CD14-positive monocyte (primary cell): Measurements from ENCODE around the gene DEAF1. TPM values are rescaled to one million over a fixed set of nuclear protein-coding genes. Genes with fewer than 3 reads are reported as not detected.

Experiments
- DNase-seq, 3 donors: peaks; one replicate each; pipeline ENCODE4 v3.0.0-alpha.2; 2011 to 2022
- H2AFZ ChIP-seq: 2 replicates; pipeline ENCODE4 v1.6.0; 2012; ENCODE audit warnings: mild to moderate bottlenecking, low read depth, low read length, inconsistent platforms; ENCODE audit not compliant: insufficient read depth, poor library complexity, severe bottlenecking
- H3K27ac ChIP-seq, 2 donors: 1 replicate in 1 of 2; 2 replicates in 1 of 2; pipeline ENCODE4 v1.5.1; 2012 to 2013; ENCODE audit warnings: low read length in 2 of 2, control low read depth in 1 of 2, inconsistent platforms in 1 of 2, low read depth in 1 of 2, mild to moderate bottlenecking in 1 of 2
- H3K27me3 ChIP-seq, 2 donors: one replicate each; pipeline versions ENCODE4 v1.6.0 to v1.6.1; 2011 to 2013; ENCODE audit warnings: low read length in 2 of 2; ENCODE audit not compliant: control insufficient read depth in 2 of 2, insufficient read depth in 2 of 2
- H3K36me3 ChIP-seq, 2 donors: replicated peaks in 1 of 2; 1 replicate in 1 of 2; 2 replicates in 1 of 2; pipeline versions ENCODE4 v1.5.1 to v1.6.1; 2012 to 2013; ENCODE audit warnings: low read length in 2 of 2, control low read depth in 1 of 2, inconsistent platforms in 1 of 2, mild to moderate bottlenecking in 1 of 2; ENCODE audit not compliant: insufficient read depth in 2 of 2, control insufficient read depth in 1 of 2
- H3K4me1 ChIP-seq, 2 donors: 1 replicate in 1 of 2; 2 replicates in 1 of 2; pipeline versions ENCODE4 v1.5.1 to v1.6.1; 2012 to 2013; ENCODE audit warnings: low read length in 2 of 2, control low read depth in 1 of 2, inconsistent platforms in 1 of 2, mild to moderate bottlenecking in 1 of 2, moderate library complexity in 1 of 2; ENCODE audit not compliant: insufficient read depth in 2 of 2, control insufficient read depth in 1 of 2
- H3K4me2 ChIP-seq: replicated peaks from 2 replicates; pipeline ENCODE3; 2012; ENCODE audit warnings: low read length, moderate library complexity, mild to moderate bottlenecking; ENCODE audit not compliant: poor library complexity, severe bottlenecking; ENCODE audit errors: extremely low read depth
- H3K4me3 ChIP-seq, 3 experiments: fragments of 200-600 bp in 1 of 3; sonication (generic) in 1 of 3; replicated peaks in 1 of 3; 1 replicate in 2 of 3; 2 replicates in 1 of 3; pipeline ENCODE4 v1.5.1; 2011 to 2013; ENCODE audit warnings: low read length in 3 of 3, mild to moderate bottlenecking in 3 of 3, control low read depth in 2 of 3, low read depth in 2 of 3, inconsistent platforms in 1 of 3, moderate library complexity in 1 of 3
- H3K79me2 ChIP-seq: 2 replicates; pipeline ENCODE4 v1.6.0; 2012; ENCODE audit warnings: mild to moderate bottlenecking, control low read depth, inconsistent platforms, low read length, moderate library complexity; ENCODE audit not compliant: insufficient read depth
- H3K9ac ChIP-seq: 2 replicates; pipeline ENCODE4 v1.6.0; 2017; ENCODE audit warnings: low read length, mild to moderate bottlenecking; ENCODE audit not compliant: insufficient read depth, poor library complexity, severe bottlenecking
- H3K9me3 ChIP-seq, 2 donors: replicated peaks in 1 of 2; 1 replicate in 1 of 2; 2 replicates in 1 of 2; pipeline versions ENCODE4 v1.5.1 to v1.6.1; 2012 to 2013; ENCODE audit warnings: low read length in 2 of 2, control low read depth in 1 of 2; ENCODE audit not compliant: control insufficient read depth in 1 of 2, insufficient read depth in 1 of 2
- H4K20me1 ChIP-seq: 2 replicates; pipeline ENCODE4 v1.6.0; 2012; ENCODE audit warnings: mild to moderate bottlenecking, low read length, control low read depth, moderate library complexity; ENCODE audit not compliant: insufficient read depth
- H3K27ac Mint-ChIP-seq, 7 donors: one replicate each; pipeline ENCODE4 v1.8.0; 2020; ENCODE audit warnings: mild to moderate bottlenecking in 7 of 7, mixed read lengths in 7 of 7, moderate library complexity in 6 of 7, inconsistent platforms in 2 of 7
- H3K27me3 Mint-ChIP-seq, 3 donors: one replicate each; pipeline ENCODE4 v1.8.0; 2021 to 2022; ENCODE audit warnings: low read depth in 3 of 3, mild to moderate bottlenecking in 3 of 3, mixed read lengths in 3 of 3, moderate library complexity in 3 of 3, inconsistent platforms in 1 of 3
- H3K36me3 Mint-ChIP-seq, 2 donors: one replicate each; pipeline ENCODE4 v1.8.0; 2020; ENCODE audit warnings: mixed read lengths in 2 of 2, inconsistent platforms in 1 of 2, mild to moderate bottlenecking in 1 of 2
- H3K4me1 Mint-ChIP-seq: one replicate; pipeline ENCODE4 v1.8.0; 2020; ENCODE audit warnings: mild to moderate bottlenecking, mixed read lengths
- H3K4me3 Mint-ChIP-seq, 2 donors: one replicate each; pipeline ENCODE4 v1.8.0; 2020; ENCODE audit warnings: mild to moderate bottlenecking in 2 of 2, mixed read lengths in 2 of 2, moderate library complexity in 1 of 2
- H3K9me3 Mint-ChIP-seq, 7 donors: one replicate each; pipeline ENCODE4 v1.8.0; 2020 to 2022; ENCODE audit warnings: mixed read lengths in 7 of 7, mild to moderate bottlenecking in 6 of 7, moderate library complexity in 6 of 7, inconsistent platforms in 2 of 7
- CTCF ChIP-seq: fragments of 200-600 bp; IDR thresholded peaks from one replicate; pipeline ENCODE4 v1.8.0; 2022; ENCODE audit warnings: antibody characterized with exemption, mild to moderate bottlenecking
- WGBS: methylation state at CpG from one replicate; pipeline ENCODE4 v1.1.5; 2013; ENCODE audit warnings: missing lambda C conversion rate; ENCODE audit not compliant: insufficient coverage; 5-methylcytosine and 5-hydroxymethylcytosine counted together
- intact Hi-C, 2 donors: fragments of 100-400 bp; cut with micrococcal nuclease; formaldehyde crosslinking; loops; one replicate each; pipeline versions ENCODE4 v1.15.0 to v1.15.1; 2023
- polyA plus RNA-seq, 3 donors: library from polyadenylated mRNA; depleted of rRNA in 1 of 3; unstranded in 2 of 3; stranded (reverse) in 1 of 3; fragments of 300-500 nt in 2 of 3; fragments of >200 nt in 1 of 3; fragmentation: Illumina TruSeq in 2 of 3; gene quantifications; 1 replicate in 2 of 3; 2 replicates in 1 of 3; pipeline ENCODE4 v1.2.3, GENCODE V29; 2012 to 2021

DEAF1 gene
- polyA plus RNA-seq, 3 donors = 18.0 to 22.3 (median 22.2) TPM

DNA sequence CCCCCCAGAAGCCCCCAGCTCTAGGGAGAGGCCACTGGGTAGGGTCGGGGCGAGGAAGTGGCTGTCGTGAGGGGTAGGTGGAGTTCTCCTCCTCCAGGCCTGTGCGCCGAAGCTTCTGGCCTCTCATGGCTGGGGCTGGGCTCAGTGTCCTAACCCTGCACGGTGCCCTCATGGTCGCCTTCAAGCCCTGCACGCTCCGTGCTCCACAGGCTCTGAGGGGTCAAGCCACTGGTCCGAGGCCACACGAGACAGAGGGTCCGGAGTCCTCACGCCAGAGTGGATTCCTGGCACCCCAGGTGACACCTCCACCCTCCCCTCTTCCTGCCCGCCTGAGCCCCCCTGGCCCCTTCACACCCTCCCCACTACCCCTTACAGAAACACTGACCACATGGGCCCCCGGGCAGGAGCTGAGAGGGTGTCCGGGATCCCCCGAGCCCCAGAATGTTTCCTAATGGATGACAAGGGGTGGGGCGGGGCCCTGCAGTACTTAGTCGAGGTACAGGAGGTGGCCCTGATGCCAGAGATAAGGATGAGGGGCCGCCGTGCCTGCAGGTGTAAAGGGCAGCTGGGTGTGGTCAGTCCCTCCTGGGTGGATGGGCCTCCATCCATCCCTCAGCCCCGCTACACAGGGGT lies 69.3 kb downstream of the DEAF1 start:
- no peak for TF ChIP-seq CTCF
- WGBS = 92% methylated on average over 13 of the region's 22 CpGs
- H3K27me3 Mint-ChIP-seq = peaks cover 40 to 47% (median 41%) of the 10 kb centered on the region in 3 donors

DNA sequence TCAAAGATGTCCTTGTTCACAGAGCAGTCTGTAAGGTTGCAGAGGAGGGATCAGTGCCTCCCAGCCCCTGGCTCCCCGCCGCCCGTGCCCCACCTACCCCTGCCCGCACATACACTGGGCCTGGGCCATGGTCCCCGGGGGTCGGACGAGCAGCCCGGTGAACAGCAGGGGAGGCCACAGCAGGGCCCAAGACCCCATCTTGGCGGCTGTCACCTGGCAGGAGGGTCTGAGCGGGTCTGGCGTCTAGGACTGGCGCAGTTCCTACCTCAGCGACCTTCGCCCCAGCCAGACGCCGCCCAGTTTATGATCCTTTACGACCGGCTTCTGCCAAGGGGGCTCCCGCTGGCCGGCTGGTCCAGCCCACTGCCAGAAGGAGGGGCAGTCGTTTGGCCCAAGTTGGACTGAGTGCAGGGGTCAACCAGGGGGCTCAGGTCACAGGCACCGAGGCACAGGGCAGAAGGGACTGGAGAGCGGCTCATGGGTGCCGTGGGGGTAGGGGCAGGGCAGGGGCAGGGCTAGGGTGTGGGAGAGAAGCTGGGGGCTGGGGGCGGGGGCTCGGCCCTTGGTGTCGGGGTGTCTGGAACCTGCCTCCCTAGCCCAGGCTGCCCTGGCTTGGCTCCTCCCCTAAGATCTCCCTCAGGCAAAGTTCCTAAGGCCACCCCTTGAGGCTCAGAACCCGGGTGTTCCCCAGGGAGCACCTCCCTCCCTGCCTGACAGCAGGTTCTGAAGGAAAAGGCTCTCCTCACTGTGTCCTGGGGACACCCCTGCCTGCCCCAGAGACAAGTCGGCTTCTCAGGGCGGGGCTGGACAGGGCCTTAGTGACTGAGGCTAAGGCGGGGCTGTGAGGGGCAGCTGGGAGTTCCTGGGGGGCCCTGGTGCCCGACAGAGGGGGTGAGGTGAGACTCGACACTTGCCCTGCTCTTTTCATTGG lies 70.1 kb downstream of the DEAF1 start, which contains the start of gene CDHR5:
Gene CDHR5, minus strand, starts transcription at position 251 of the 931 bp plus-strand sequence. Its CDS starts 53 bp downstream, at position 198.
- Mint-ChIP-seq H3K4me1 (peaks cover 33% of the 10 kb centered on the region), H3K4me3 (peak within 1 kb of the TSS in 1 of 2 donors; percentile 51), H3K9me3 (peaks cover 0 to 16% (median 8%) of the 10 kb centered on the region in 7 donors), H3K27me3 (peaks cover 39 to 46% (median 40%) of the 10 kb centered on the region in 3 donors), H3K36me3 (peaks cover 17 to 18% of the 10 kb centered on the region in 2 donors), H3K27ac (peak within 1 kb of the TSS in 1 of 7 donors; percentile 30)
- intact Hi-C loops = no loop called here
- no peak for TF ChIP-seq CTCF
- Histone ChIP-seq H3K27me3 (peaks cover 6 to 34% of the 10 kb centered on the region in 2 donors), H3K4me2 (no peak within 1 kb of the TSS), H3K27ac (no peak within 1 kb of the TSS), H3K79me2 (no peaks in the 10 kb centered on the region), H3K9me3 (no peaks in the 10 kb centered on the region), H3K9ac (no peak within 1 kb of the TSS), H3K4me1 (peaks cover 18 to 27% of the 10 kb centered on the region in 2 donors), H2AFZ (no peak within 1 kb of the TSS), H3K36me3 (no peaks in the 10 kb centered on the region), H3K4me3 (no peak within 1 kb of the TSS), H4K20me1 (peaks cover 9% of the 10 kb centered on the region)
- WGBS = 94% methylated on average over 24 of the region's 33 CpGs
- DNase-seq = no peak

More for the DNA sequence above, 69.3 kb downstream of the DEAF1 start:
- intact Hi-C loops = no loop called here
- Histone ChIP-seq H3K4me3 (no peak overlapping the region), H2AFZ (no peak overlapping the region), H3K27me3 (peaks cover 6 to 34% of the 10 kb centered on the region in 2 donors), H3K36me3 (no peaks in the 10 kb centered on the region), H3K27ac (no peak overlapping the region), H3K4me2 (no peak overlapping the region), H3K9ac (no peak overlapping the region), H3K4me1 (peaks cover 10 to 20% of the 10 kb centered on the region in 2 donors), H4K20me1 (peaks cover 9% of the 10 kb centered on the region), H3K79me2 (no peaks in the 10 kb centered on the region), H3K9me3 (no peaks in the 10 kb centered on the region)
- peaks cover 0 to 16% (median 8%) of the 10 kb centered on the region in 7 donors for H3K9me3 Mint-ChIP-seq
- no peak overlapping the region for H3K27ac Mint-ChIP-seq
- peak overlapping the region in 1 of 2 donors; percentile 51 for H3K4me3 Mint-ChIP-seq
- DNase-seq = no peak
- H3K4me1 Mint-ChIP-seq = peaks cover 26% of the 10 kb centered on the region
- H3K36me3 Mint-ChIP-seq = peaks cover 17 to 18% of the 10 kb centered on the region in 2 donors
